ENCODE results near the gene TEAD1. TPM values are rescaled to one million over a fixed set of nuclear protein-coding genes. Genes with fewer than 3 reads are reported as not detected.

TEAD1 gene
- total and polyA plus RNA-seq, 2 experiments from 2014 or later: 24.5 to 103 TPM

GRCh38 chr11:12876340-12876739, 202.1 kb downstream of the TEAD1 start:
- Mint-ChIP-seq H3K27ac (no peak overlapping the region), H3K9me3 (no peaks in the 10 kb centered on the region), H3K4me1 (peaks cover 38% of the 10 kb centered on the region), H3K36me3 (ENCODE audit: low read depth) (peaks cover 32% of the 10 kb centered on the region), H3K27me3 (ENCODE audit: insufficient read depth, low read depth, poor library complexity) (no peaks in the 10 kb centered on the region), H3K4me3 (no peak overlapping the region)
- Histone ChIP-seq H3K27me3 (ENCODE audit: insufficient read depth) (no peaks in the 10 kb centered on the region), H3K27ac (ENCODE audit: low read depth) (no peak overlapping the region), H3K36me3 (ENCODE audit: insufficient read depth) (0 out of 2 replicates have a peak, but pooled peaks cover 3% of the 10 kb centered on the region), H3K79me2 (replicated peaks; ENCODE audit: insufficient read depth) (peaks cover 8% of the 10 kb centered on the region; the same call in 1 of the 2 replicates), H3K9me2 (ENCODE audit: insufficient read depth) (no peaks in the 10 kb centered on the region), H3K4me3 (no peak overlapping the region), H4K20me1 (replicated peaks; ENCODE audit: insufficient read depth) (no peaks in the 10 kb centered on the region), H3F3A (replicated peaks; ENCODE audit: low read depth) (no peaks in the 10 kb centered on the region), H3K4me1 (ENCODE audit: insufficient read depth) (peaks cover 9% of the 10 kb centered on the region), H2AFZ (no peak overlapping the region), H3K4me2 (no peak overlapping the region)
- no peak for DNase-seq (ENCODE audit: low spot score)
- TF ChIP-seq CTCF (conservative IDR thresholded peaks at IDR 0.05; ENCODE audit: low read depth in 2 of 2) (no peak), EZH2phosphoT487 (IDR thresholded peaks at IDR 0.05; ENCODE audit: unreplicated experiment) (no peak), EZH2 (IDR thresholded peaks at IDR 0.05; ENCODE audit: low read depth, unreplicated experiment) (no peak), ZNF114 (CRISPR knock-in tag; IDR thresholded peaks at IDR 0.05) (no peak), ZNF331 (CRISPR knock-in tag; IDR thresholded peaks at IDR 0.05; ENCODE audit: low read depth) (no peak), REST (IDR thresholded peaks at IDR 0.05; ENCODE audit: unreplicated experiment) (no peak), ZNF462 (CRISPR knock-in tag; IDR thresholded peaks at IDR 0.05) (no peak), JUNB (IDR thresholded peaks at IDR 0.05; ENCODE audit: unreplicated experiment) (no peak), NANOG (IDR thresholded peaks at IDR 0.05; ENCODE audit: borderline replicate concordance) (no peak), CREB1 (CRISPR knock-in tag; IDR thresholded peaks at IDR 0.05; ENCODE audit: low read depth) (no peak), STAT1 (IDR thresholded peaks at IDR 0.05; ENCODE audit: unreplicated experiment) (no peak), ETS1 (IDR thresholded peaks at IDR 0.05) (no peak), POLR2AphosphoS5 (IDR thresholded peaks at IDR 0.05; ENCODE audit: low read depth) (no peak)
- no peak for ATAC-seq
